WTC11 (cell line): ENCODE measurements around the gene GRAMD2B.

Experiments
- ATF1 ChIP-seq: sonication (generic); formaldehyde crosslinking; IDR thresholded peaks from 2 replicates; pipeline ENCODE4 v1.8.1; 2023; ENCODE audit warnings: mild to moderate bottlenecking, moderate library complexity, missing genetic modification reagents
- ATF2 ChIP-seq: sonication (generic); formaldehyde crosslinking; IDR thresholded peaks from 2 replicates; pipeline ENCODE4 v1.8.1; 2022; ENCODE audit warnings: low read depth, missing genetic modification reagents, borderline replicate concordance
- CREB1 ChIP-seq: sonication (generic); formaldehyde crosslinking; IDR thresholded peaks from 2 replicates; pipeline ENCODE4 v1.8.0; 2023; ENCODE audit warnings: mild to moderate bottlenecking, missing genetic modification reagents
- CTCF ChIP-seq: fragments of 200-600 bp; IDR thresholded peaks from 2 replicates; pipeline ENCODE4 v1.8.0; 2022; ENCODE audit warnings: antibody characterized with exemption
- ERG ChIP-seq: fragments of 250-450 bp; sonication (Bioruptor Pico); IDR thresholded peaks from 2 replicates; pipeline ENCODE4 v1.8.0; 2021; ENCODE audit warnings: mild to moderate bottlenecking
- IRF2 ChIP-seq: sonication (generic); formaldehyde crosslinking; IDR thresholded peaks from 2 replicates; pipeline ENCODE4 v1.8.0; 2022; ENCODE audit warnings: low read depth, missing genetic modification reagents, borderline replicate concordance
- NFE2L1 ChIP-seq: sonication (generic); formaldehyde crosslinking; IDR thresholded peaks from 2 replicates; pipeline ENCODE4 v1.8.1; 2023; ENCODE audit warnings: missing genetic modification reagents
- NFYB ChIP-seq: sonication (generic); formaldehyde crosslinking; conservative IDR thresholded peaks from 2 replicates; pipeline ENCODE4 v1.8.0; 2022; ENCODE audit warnings: low read depth, missing genetic modification reagents
- PRDM15 ChIP-seq: sonication (generic); formaldehyde crosslinking; IDR thresholded peaks from 2 replicates; pipeline ENCODE4 v1.8.0; 2022; ENCODE audit warnings: missing genetic modification reagents
- PREB ChIP-seq: sonication (generic); formaldehyde crosslinking; IDR thresholded peaks from 2 replicates; pipeline ENCODE4 v1.8.1; 2022; ENCODE audit warnings: mild to moderate bottlenecking, missing genetic modification reagents, moderate library complexity, borderline replicate concordance
- PRRX2 ChIP-seq: fragments of 250-450 bp; sonication (Bioruptor Pico); IDR thresholded peaks from 2 replicates; pipeline ENCODE4 v1.8.0; 2021; ENCODE audit warnings: mild to moderate bottlenecking
- STAT6 ChIP-seq: sonication (generic); formaldehyde crosslinking; conservative IDR thresholded peaks from 2 replicates; pipeline ENCODE4 v1.8.1; 2023; ENCODE audit warnings: mild to moderate bottlenecking, low read depth, missing genetic modification reagents, moderate library complexity
- TCF7 ChIP-seq: sonication (generic); formaldehyde crosslinking; IDR thresholded peaks from 2 replicates; pipeline ENCODE4 v1.8.0; 2022; ENCODE audit warnings: mild to moderate bottlenecking, low read depth, missing genetic modification reagents, moderate library complexity

- TF ChIP-seq ATF1 (CRISPR knock-in tag) (no peak), CTCF (no peak), PRDM15 (no peak), PRRX2 (CRISPR knock-in tag) (no peak), TCF7 (CRISPR knock-in tag) (no peak), NFE2L1 (CRISPR knock-in tag) (no peak), PREB (CRISPR knock-in tag) (no peak), IRF2 (CRISPR knock-in tag) (no peak), CREB1 (no peak), ATF2 (CRISPR knock-in tag) (no peak), STAT6 (CRISPR knock-in tag) (no peak), ERG (CRISPR knock-in tag) (no peak), NFYB (no peak)
Observed at GRCh38 chr5:126481243-126481642, 58.0 kb downstream of the GRAMD2B start.
